Keratinocyte (primary cell): ENCODE measurements around the gene RPP21.

Source experiments
- EZH2 ChIP-seq: IDR thresholded peaks from one replicate; pipeline ENCODE4 v1.6.1; 2012; ENCODE audit warnings: inconsistent platforms, mild to moderate bottlenecking, low read length, moderate library complexity
- TF ChIP-seq, protein P1 (sequence below), 3 experiments: IDR thresholded peaks in 1 of 3; conservative IDR thresholded peaks in 1 of 3; optimal IDR thresholded peaks in 1 of 3; 2 replicates in 2 of 3; 3 replicates in 1 of 3; pipeline versions ENCODE3 to v1.5.1; 2011; ENCODE audit warnings: low read length in 3 of 3, mild to moderate bottlenecking in 3 of 3, moderate library complexity in 2 of 3, control low read depth in 1 of 3, inconsistent platforms in 1 of 3; ENCODE audit not compliant: insufficient read depth in 2 of 3; ENCODE audit errors: extremely low read depth in 1 of 3

DNA sequence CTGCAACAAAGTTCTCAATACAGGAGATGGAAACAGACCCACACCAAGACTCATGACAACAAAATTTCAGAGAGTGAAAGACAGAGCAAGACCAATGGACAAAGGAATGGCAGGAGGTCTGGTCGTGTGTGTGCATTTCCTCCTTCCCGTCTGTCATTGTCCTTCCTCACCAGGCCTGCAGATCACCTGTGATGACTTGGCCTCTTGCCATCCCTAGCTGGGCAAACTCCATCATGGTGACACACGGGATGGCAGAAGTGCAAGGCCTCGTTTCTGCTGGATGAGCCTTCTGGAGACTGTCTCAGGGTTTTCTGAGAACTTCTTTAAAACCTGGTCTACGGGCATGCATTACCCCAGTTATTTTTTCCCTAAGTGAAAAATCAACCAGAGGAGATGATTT, 49.2 kb downstream of the RPP21 start:
- TF ChIP-seq, protein P1, sequence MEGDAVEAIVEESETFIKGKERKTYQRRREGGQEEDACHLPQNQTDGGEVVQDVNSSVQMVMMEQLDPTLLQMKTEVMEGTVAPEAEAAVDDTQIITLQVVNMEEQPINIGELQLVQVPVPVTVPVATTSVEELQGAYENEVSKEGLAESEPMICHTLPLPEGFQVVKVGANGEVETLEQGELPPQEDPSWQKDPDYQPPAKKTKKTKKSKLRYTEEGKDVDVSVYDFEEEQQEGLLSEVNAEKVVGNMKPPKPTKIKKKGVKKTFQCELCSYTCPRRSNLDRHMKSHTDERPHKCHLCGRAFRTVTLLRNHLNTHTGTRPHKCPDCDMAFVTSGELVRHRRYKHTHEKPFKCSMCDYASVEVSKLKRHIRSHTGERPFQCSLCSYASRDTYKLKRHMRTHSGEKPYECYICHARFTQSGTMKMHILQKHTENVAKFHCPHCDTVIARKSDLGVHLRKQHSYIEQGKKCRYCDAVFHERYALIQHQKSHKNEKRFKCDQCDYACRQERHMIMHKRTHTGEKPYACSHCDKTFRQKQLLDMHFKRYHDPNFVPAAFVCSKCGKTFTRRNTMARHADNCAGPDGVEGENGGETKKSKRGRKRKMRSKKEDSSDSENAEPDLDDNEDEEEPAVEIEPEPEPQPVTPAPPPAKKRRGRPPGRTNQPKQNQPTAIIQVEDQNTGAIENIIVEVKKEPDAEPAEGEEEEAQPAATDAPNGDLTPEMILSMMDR (optimal IDR thresholded peaks at IDR 0.05 in 1 of 3, IDR thresholded peaks at IDR 0.05 in 1 of 3, conservative IDR thresholded peaks at IDR 0.05 in 1 of 3; ENCODE audit: extremely low read depth in 1 of 3, insufficient read depth in 2 of 3, low read length in 3 of 3) = no peak
- no peak for TF ChIP-seq EZH2
